ENCODE results near the gene RHOU.

RHOU gene

DNA sequence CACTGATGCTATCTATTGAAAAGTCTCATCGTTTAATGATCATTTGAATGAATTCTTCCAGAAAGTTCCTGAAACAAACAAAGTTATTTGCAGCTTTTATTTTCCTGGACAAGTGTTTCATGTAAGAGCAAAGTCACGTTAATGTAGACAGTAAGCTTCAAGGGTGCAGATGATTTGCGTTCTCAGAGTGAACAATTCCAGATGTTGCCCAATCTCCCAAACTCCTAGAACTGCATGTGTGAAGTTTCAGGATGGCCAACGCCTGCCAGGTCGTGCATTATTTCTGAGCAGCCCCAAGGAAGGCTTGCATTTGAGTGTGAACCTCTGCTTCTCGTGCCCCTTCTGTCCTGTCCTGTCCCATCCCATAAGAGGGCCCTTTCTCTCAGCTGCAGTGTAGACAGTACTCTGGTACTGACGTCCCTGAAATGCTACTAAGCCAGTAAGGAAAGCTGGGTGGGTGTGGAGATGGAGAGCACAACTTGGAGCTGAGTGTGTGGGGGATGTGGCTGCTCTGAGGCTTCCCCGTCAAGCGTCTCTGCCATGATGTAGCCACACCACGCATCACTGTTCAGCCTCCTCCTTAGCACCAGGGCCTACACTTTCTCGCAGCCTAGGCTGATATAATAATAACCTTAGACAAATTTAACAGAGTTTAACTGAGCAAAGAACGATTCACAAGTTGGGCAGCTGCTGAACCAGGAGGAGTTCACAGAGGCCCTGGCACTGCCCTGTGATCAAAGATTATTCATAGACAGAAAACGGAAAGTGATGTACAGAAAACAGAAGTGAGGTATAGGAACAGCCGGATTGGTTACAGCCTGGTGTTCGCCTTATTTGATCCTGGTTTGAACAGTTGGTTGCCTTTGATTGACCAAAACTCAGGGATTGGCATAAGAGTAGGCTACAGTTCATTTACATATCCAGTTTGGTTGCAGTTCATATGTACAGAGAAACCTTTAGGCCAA lies 50.4 kb downstream of the RHOU start:
- no peak for DNase-seq (ENCODE audit: low read depth)

DNA sequence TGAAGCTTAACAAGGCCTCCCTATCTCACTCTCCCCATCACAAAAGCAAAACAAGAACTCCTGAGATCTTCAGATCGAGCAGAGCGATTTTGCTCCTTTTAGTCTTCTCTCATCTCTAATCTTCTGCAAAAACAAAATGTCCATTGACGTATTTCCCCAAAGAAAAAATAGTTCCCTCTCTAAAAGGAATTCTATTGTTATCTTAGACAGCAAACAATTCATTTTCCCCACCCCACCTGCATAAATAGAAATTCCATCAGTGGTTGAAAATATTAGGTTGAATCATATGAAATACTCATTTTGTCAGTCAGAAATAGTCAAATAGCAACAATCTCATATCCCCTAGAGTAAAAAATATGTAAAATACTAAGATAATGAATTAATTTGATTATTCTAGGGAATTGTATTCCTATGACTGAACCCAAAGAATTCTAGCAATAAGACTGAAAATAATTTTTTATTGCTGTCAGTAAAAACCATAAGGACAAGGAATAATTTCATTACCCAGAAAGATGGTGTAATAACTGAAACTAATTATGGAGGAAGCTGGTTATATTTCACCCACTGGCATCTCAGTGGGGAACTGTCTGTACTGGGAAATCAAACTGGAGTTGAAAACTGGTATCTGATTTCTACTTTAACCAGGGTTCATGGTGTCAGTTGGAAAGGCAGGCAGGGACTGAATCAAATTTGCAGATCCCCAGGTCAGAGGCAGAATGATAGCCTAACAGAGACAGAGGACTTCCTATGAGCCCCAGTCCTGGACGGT lies 51.3 kb downstream of the RHOU start:
- no peak for DNase-seq (ENCODE audit: low read depth)

DNA sequence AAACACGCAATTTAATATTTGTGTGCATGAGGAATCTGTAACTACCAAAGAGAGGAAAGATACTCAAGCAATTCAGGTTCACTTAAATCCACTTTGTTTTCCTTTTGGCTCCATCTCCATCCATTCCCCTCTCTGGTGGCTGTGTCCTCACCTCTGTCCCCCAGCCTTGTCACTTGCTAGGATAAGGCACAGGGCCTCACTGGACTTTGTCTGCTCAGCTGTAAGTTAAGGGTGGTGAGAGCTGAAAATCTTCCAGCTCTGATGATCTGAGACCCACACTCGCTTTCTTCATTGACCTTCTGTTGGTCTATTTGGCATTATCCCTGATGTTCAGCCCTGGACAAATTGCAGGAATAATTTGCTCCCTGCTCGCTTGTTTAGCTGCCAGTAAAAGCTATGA lies 56.5 kb downstream of the RHOU start:
- no peak for DNase-seq (ENCODE audit: low read depth)

DNA sequence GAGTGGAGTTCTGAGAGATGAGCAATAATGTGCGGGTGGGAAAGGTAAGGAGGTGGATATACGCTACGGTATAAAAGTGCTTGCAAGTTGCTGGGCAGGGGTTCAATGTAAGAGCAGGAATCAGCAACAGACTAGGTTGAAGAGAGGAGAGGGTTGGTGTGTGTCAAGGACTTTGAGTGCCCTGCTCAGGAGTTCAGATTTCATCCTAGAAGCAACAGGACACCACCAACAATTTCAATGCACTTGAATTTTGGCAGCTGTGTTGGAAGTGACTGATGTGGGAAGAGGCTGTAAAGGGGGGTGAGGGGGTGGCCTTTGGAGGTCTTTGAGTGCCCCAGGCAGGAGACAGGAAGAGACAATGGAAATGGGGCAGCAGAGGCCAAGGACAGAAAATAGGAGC lies 57.3 kb downstream of the RHOU start:
- DNase-seq (ENCODE audit: low read depth), result no peak

DNA sequence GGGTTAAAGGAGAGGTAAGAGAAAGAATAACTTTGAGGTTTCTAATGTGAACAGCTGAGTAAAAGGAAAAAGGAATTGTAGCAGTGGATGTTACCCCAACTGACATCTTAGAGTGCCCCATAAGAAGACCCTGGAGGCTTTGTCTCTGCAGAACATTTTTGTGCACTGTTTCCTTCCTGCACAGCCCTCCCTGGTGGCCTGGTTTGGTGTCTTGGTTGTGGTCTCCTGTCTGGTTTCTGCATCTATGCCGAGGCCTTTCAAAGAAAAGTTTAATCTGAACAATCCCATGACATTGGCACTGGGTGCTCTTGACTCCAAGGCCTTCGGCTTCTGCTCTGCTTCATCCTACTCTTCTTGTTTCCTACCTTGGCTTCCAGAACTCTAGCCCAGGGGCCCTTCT lies 57.8 kb downstream of the RHOU start:
- no peak for DNase-seq (ENCODE audit: low read depth)

DNA sequence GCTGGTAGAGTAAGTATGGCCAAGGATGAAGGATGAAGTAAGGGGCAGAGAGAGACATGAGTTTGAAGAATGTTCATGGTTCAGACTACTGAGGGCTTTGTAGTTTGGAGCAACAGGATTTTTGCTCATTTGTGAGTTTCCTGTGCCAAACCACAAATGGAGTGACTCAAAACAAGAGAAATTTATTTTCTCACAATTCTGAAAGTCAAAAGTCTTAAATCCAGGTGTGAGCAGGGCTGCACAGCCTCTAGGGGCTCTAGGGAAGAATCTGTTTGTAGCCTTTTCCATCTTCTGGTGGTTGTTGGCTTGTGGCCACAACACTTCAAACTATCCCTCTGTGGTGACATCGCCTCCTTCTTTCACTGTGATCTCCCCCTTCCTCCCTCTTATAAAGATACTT lies 58.9 kb downstream of the RHOU start:
- no peak for DNase-seq (ENCODE audit: low read depth)

DNA sequence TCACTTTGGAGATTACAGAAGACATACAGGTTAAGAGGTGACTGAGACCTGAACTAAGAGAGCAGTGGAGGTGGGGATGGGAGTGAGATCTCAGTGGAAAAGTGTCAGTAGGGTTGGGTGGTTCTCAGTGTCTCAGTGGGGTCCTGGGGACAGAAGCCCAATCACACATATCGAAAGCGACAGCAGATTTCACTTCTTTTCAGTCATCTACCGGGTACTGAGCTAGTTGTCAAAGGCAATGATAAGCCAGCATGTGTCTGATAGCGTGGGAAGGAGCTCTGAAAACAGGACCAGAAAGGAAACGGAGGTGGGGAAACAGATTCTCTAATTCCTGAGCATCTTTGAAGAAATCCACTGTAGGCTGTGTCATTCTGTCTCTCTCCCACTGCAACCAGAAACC lies 59.5 kb downstream of the RHOU start:
- peak; percentile 45 for DNase-seq (ENCODE audit: low read depth)

DNA sequence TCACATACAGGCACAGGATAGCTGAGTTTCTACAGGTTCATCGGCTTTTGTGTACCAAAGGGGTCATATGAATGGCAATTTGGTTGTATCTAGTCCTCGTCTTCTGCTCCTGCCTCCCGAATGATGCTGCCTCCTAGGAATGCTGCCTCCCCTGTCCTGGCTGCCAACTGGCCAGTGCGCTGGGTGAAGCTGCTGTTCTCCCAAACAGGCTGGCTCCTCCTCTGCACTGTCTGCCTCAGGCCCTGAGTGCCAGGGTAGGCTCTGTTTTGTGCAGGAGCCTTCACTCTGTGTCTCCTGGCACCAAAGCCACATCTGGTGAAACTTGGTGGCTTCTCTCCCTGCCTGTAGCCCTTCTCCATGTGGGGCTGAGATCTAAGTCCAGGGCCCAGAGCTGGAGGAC lies 60.3 kb downstream of the RHOU start:
- DNase-seq (ENCODE audit: low read depth), result no peak

All from activated T-cell treated with anti-CD3 and anti-CD28 coated beads for 24 hours (primary cell).